ENCODE results near the gene AIG1. TPM values are rescaled to one million over a fixed set of nuclear protein-coding genes. Genes with fewer than 3 reads are reported as not detected.

The AIG1 gene
- total and polyA plus RNA-seq, 2 of the 4 experiments (the other 2 are of a cell fraction): 21.3 to 27.1 TPM

DNA sequence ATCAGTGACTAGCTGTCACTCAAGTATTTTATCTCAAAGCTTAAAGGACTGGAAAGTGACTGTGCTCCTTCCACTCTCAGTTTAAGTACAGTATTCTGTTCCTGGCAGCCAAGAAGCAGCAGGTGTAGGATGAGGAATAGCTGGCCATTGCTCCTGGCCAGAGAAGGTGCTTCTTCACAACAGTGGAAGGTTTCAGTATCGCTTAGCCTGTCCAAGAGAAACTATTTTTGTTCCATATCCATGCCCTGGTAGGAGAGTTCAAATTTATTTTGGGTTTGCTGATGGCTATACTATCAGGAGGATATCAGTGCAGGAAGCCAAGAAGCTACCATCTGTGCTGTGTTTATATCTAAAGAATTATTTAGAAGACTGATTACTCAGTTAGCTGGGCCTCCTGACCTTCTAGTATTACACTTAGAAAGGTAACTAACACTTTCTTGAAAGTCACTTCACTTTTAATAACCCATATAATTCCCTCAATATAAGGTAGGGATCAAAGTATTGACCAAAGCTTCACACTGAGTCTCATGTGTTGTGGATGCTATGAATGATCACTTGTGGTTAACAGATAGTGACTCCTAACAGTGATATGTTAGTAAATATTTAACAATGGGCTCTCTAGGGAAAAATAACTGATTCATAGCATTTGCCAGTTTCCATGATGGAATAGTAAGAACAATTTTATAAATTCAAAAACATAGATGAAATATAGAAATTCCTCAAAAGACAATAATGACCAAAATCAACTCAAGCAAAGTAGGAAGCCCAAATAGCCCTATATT is 99.9 kb downstream of the AIG1 start:
- ATAC-seq (ENCODE audit: low read depth) (peak; percentile 16; the same call in 1 of the 2 replicates), DNase-seq (no peak)
- Histone ChIP-seq H3K36me3 (ENCODE audit: control insufficient read depth, insufficient read depth, low read length) (peaks cover 2% of the 10 kb centered on the region; the same call in 1 of the 2 replicates), H3K4me1 (ENCODE audit: control insufficient read depth, insufficient read depth, low read length) (peaks cover 9% of the 10 kb centered on the region), H3K18ac (ENCODE audit: low read depth, low read length) (no peak overlapping the region), H3K27ac (ENCODE audit: insufficient read depth, low read length) (no peak overlapping the region), H2BK5ac (ENCODE audit: low read depth, low read length, poor library complexity, severe bottlenecking) (no peak overlapping the region), H3K4ac (ENCODE audit: low read depth, low read length) (no peak overlapping the region), H3K23ac (ENCODE audit: low read depth, low read length) (no peak overlapping the region), H3K4me2 (ENCODE audit: low read depth, low read length) (no peak overlapping the region), H4K8ac (ENCODE audit: low read depth in 2 of 2, low read length in 2 of 2) (no peak overlapping the region), H3K9ac (ENCODE audit: low read depth, low read length) (no peak overlapping the region), H3K9me1 (ENCODE audit: insufficient read depth, low read length) (peaks cover 3% of the 10 kb centered on the region; the same call in 1 of the 2 replicates), H3K79me1 (ENCODE audit: low read depth in 1 of 2, low read length in 2 of 2) (peaks cover 0 to 4% of the 10 kb centered on the region in 2 experiments; a peak in 1 of 4 replicates), H2AK5ac (ENCODE audit: low read depth, low read length) (no peak overlapping the region), H2AK9ac (replicated peaks; ENCODE audit: low read depth, low read length, poor library complexity) (no peak overlapping the region), H4K91ac (ENCODE audit: insufficient read depth, low read depth, low read length) (no peak overlapping the region), H4K5ac (ENCODE audit: low read depth, low read length) (no peak overlapping the region), H2BK15ac (ENCODE audit: low read depth, low read length) (no peak overlapping the region), H2BK120ac (ENCODE audit: low read depth, low read length) (no peak overlapping the region), H2AFZ (replicated peaks; ENCODE audit: low read length, poor library complexity) (no peak overlapping the region), H3K14ac (replicated peaks; ENCODE audit: low read depth, low read length) (0 out of 2 replicates have a peak overlapping the region, but pooled peaks have one; percentile 3), H4K20me1 (ENCODE audit: insufficient read depth, low read length) (no peaks in the 10 kb centered on the region), H3K27me3 (ENCODE audit: control insufficient read depth, insufficient read depth, low read length) (no peaks in the 10 kb centered on the region), H3K9me3 (ENCODE audit: control insufficient read depth, insufficient read depth, low read length) (no peaks in the 10 kb centered on the region), H2BK20ac (ENCODE audit: low read depth, low read length) (no peak overlapping the region), H3K4me3 (ENCODE audit: insufficient read depth, low read depth, low read length) (no peak overlapping the region), H3K56ac (ENCODE audit: extremely low read depth, insufficient read depth, low read length) (no peak overlapping the region)
- BruUV-seq (replicated peaks): no TSS peak
- no CpG with 5 or more reads among the region's 1 CpG for WGBS, 2 experiments (ENCODE audit: extremely low coverage in 2 of 2, insufficient read length in 1 of 2)
- dilution Hi-C loops (cut with HindIII; ENCODE audit: low sequenced_read_pairs, unreplicated experiment) (no loop called here), in situ Hi-C loops (cut with MboI; ENCODE audit: low sequenced_read_pairs) (no loop called here), intact Hi-C loops (cut with micrococcal nuclease) (no loop called here)
- TF ChIP-seq MAFK (IDR thresholded peaks at IDR 0.05; ENCODE audit: low read depth, low read length) (no peak), RAD21 (IDR thresholded peaks at IDR 0.05; ENCODE audit: low read length) (no peak), NFE2L2 (IDR thresholded peaks at IDR 0.05; ENCODE audit: low read depth, low read length) (no peak), BHLHE40 (IDR thresholded peaks at IDR 0.05; ENCODE audit: low read depth, low read length) (no peak), SMC3 (IDR thresholded peaks at IDR 0.05; ENCODE audit: low read depth, low read length) (no peak), CEBPB (IDR thresholded peaks at IDR 0.05; ENCODE audit: low read depth, low read length) (no peak), RFX5 (IDR thresholded peaks at IDR 0.05; ENCODE audit: low read depth, low read length) (no peak), POLR2A (IDR thresholded peaks at IDR 0.05; ENCODE audit: low read depth, low read length) (no peak), FOS (IDR thresholded peaks at IDR 0.05; ENCODE audit: low read depth, low read length) (no peak), MAZ (IDR thresholded peaks at IDR 0.05; ENCODE audit: borderline replicate concordance, low read depth, low read length) (no peak), RCOR1 (IDR thresholded peaks at IDR 0.05; ENCODE audit: insufficient replicate concordance, low read length) (no peak), MXI1 (IDR thresholded peaks at IDR 0.05; ENCODE audit: borderline replicate concordance, low read depth, low read length) (no peak)
- TF ChIP-seq, protein P1, sequence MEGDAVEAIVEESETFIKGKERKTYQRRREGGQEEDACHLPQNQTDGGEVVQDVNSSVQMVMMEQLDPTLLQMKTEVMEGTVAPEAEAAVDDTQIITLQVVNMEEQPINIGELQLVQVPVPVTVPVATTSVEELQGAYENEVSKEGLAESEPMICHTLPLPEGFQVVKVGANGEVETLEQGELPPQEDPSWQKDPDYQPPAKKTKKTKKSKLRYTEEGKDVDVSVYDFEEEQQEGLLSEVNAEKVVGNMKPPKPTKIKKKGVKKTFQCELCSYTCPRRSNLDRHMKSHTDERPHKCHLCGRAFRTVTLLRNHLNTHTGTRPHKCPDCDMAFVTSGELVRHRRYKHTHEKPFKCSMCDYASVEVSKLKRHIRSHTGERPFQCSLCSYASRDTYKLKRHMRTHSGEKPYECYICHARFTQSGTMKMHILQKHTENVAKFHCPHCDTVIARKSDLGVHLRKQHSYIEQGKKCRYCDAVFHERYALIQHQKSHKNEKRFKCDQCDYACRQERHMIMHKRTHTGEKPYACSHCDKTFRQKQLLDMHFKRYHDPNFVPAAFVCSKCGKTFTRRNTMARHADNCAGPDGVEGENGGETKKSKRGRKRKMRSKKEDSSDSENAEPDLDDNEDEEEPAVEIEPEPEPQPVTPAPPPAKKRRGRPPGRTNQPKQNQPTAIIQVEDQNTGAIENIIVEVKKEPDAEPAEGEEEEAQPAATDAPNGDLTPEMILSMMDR (conservative IDR thresholded peaks at IDR 0.05; ENCODE audit: low read depth, low read length): no peak
- TF ChIP-seq, protein P2, sequence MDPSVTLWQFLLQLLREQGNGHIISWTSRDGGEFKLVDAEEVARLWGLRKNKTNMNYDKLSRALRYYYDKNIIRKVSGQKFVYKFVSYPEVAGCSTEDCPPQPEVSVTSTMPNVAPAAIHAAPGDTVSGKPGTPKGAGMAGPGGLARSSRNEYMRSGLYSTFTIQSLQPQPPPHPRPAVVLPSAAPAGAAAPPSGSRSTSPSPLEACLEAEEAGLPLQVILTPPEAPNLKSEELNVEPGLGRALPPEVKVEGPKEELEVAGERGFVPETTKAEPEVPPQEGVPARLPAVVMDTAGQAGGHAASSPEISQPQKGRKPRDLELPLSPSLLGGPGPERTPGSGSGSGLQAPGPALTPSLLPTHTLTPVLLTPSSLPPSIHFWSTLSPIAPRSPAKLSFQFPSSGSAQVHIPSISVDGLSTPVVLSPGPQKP (IDR thresholded peaks at IDR 0.05; ENCODE audit: borderline replicate concordance, low read depth, low read length): no peak
- TF ChIP-seq, protein P3, sequence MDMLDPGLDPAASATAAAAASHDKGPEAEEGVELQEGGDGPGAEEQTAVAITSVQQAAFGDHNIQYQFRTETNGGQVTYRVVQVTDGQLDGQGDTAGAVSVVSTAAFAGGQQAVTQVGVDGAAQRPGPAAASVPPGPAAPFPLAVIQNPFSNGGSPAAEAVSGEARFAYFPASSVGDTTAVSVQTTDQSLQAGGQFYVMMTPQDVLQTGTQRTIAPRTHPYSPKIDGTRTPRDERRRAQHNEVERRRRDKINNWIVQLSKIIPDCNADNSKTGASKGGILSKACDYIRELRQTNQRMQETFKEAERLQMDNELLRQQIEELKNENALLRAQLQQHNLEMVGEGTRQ (IDR thresholded peaks at IDR 0.05; ENCODE audit: low read depth, low read length): no peak
- CTCF ChIA-PET: interaction anchor here (0.7 kb wide), 1 partner anchor 27 kb away, joined by 3 read pairs; no protein-coding TSS in a partner anchor
- POLR2A ChIA-PET (ENCODE audit: unreplicated experiment): interaction anchor here (0.5 kb wide), 1 partner anchor 62 kb away, joined by 3 read pairs; no protein-coding TSS in a partner anchor
